ENCODE measurements around the gene MAN2A1. TPM values are rescaled to one million over a fixed set of nuclear protein-coding genes. Genes with fewer than 3 reads are reported as not detected.

MAN2A1 gene
- polyA plus RNA-seq, 3 donors = 17.0 to 23.0 (median 20.1) TPM

DNA sequence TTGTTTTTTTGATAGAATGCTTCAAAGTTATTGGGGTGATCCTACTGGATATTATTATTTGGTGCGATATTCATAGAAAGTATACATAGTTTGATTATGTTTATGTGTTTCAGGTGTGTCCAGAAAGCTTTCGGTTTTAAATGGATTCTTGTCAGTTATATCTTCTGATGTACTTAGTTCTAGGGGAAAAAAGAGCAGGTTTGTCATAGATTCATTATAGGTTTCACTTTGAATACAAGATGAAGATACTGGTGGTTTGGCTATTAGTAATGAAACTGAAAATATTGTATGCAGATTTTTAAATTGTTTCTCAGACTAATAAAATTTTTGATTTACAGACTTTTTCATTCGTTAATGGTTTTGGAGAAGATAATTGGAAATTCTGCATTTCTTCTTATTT, 98.9 kb downstream of the MAN2A1 start:
- no peak for DNase-seq
- WGBS (ENCODE audit: insufficient coverage) = 100% methylated on average over 2 of the region's 3 CpGs
- Histone ChIP-seq H3K27ac (ENCODE audit: low read depth in 1 of 2, low read length in 2 of 2) (no peak overlapping the region), H3K4me2 (replicated peaks; ENCODE audit: extremely low read depth, low read length, poor library complexity, severe bottlenecking) (no peak overlapping the region), H3K9ac (ENCODE audit: insufficient read depth, low read length, poor library complexity, severe bottlenecking) (no peak overlapping the region), H4K20me1 (ENCODE audit: insufficient read depth, low read length) (no peaks in the 10 kb centered on the region), H3K4me1 (ENCODE audit: control insufficient read depth in 1 of 2, insufficient read depth in 2 of 2, low read length in 2 of 2) (no peaks in the 10 kb centered on the region), H3K9me3 (replicated peaks in 1 of 2; ENCODE audit: control insufficient read depth in 1 of 2, insufficient read depth in 1 of 2, low read length in 2 of 2) (no peaks in the 10 kb centered on the region), H3K4me3 (replicated peaks in 1 of 3; ENCODE audit: low read depth in 2 of 3, low read length in 3 of 3) (no peak overlapping the region), H3K79me2 (ENCODE audit: insufficient read depth, low read length) (no peaks in the 10 kb centered on the region), H2AFZ (ENCODE audit: insufficient read depth, low read depth, low read length, poor library complexity, severe bottlenecking) (no peak overlapping the region), H3K36me3 (replicated peaks in 1 of 2; ENCODE audit: control insufficient read depth in 1 of 2, insufficient read depth in 2 of 2, low read length in 2 of 2) (peaks cover 49 to 97% of the 10 kb centered on the region in 2 donors), H3K27me3 (ENCODE audit: control insufficient read depth in 2 of 2, insufficient read depth in 2 of 2, low read length in 2 of 2) (no peaks in the 10 kb centered on the region)
- Mint-ChIP-seq H3K27ac (no peak overlapping the region), H3K9me3 (peaks cover 0 to 5% (median 0%) of the 10 kb centered on the region in 7 donors), H3K4me1 (no peaks in the 10 kb centered on the region), H3K27me3 (ENCODE audit: low read depth in 3 of 3) (no peaks in the 10 kb centered on the region), H3K4me3 (no peak overlapping the region), H3K36me3 (peaks cover 57 to 58% of the 10 kb centered on the region in 2 donors)
- intact Hi-C loops (cut with micrococcal nuclease) = no loop called here
- TF ChIP-seq, protein P1, sequence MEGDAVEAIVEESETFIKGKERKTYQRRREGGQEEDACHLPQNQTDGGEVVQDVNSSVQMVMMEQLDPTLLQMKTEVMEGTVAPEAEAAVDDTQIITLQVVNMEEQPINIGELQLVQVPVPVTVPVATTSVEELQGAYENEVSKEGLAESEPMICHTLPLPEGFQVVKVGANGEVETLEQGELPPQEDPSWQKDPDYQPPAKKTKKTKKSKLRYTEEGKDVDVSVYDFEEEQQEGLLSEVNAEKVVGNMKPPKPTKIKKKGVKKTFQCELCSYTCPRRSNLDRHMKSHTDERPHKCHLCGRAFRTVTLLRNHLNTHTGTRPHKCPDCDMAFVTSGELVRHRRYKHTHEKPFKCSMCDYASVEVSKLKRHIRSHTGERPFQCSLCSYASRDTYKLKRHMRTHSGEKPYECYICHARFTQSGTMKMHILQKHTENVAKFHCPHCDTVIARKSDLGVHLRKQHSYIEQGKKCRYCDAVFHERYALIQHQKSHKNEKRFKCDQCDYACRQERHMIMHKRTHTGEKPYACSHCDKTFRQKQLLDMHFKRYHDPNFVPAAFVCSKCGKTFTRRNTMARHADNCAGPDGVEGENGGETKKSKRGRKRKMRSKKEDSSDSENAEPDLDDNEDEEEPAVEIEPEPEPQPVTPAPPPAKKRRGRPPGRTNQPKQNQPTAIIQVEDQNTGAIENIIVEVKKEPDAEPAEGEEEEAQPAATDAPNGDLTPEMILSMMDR (IDR thresholded peaks at IDR 0.05) = no peak

DNA sequence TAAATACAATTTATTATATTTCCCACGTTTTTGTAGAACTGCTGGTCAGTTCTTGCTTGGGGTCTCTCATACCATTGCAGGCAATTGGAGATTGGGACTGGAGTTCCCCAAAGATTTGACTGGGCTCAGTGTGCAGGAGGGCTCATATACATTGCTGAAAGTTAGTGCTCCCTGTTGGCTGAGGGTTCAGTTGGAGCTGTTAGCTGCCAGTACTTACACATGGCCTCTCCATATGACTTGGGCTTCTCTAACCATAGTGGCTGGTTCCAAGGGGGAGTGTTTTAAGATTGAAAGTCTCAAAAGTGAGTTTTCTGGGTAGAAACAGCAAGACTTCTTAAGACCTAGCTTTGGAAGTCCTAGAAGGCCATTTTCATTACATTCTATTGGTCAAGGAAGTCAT, 102.9 kb downstream of the MAN2A1 start:
- TF ChIP-seq, protein P1 (IDR thresholded peaks at IDR 0.05) = no peak
- no CpG with 5 or more reads among the region's 1 CpG for WGBS (ENCODE audit: insufficient coverage)
- no peak overlapping the region for H3K27ac Mint-ChIP-seq
- no peaks in the 10 kb centered on the region for H3K27me3 Mint-ChIP-seq (ENCODE audit: low read depth in 3 of 3)
- no peak overlapping the region for H3K4me3 Mint-ChIP-seq
- Histone ChIP-seq H2AFZ (ENCODE audit: insufficient read depth, low read depth, low read length, poor library complexity, severe bottlenecking) (no peak overlapping the region), H3K36me3 (replicated peaks in 1 of 2; ENCODE audit: control insufficient read depth in 1 of 2, insufficient read depth in 2 of 2, low read length in 2 of 2) (peaks cover 55 to 96% of the 10 kb centered on the region in 2 donors), H3K4me1 (ENCODE audit: control insufficient read depth in 1 of 2, insufficient read depth in 2 of 2, low read length in 2 of 2) (no peaks in the 10 kb centered on the region), H3K9ac (ENCODE audit: insufficient read depth, low read length, poor library complexity, severe bottlenecking) (no peak overlapping the region), H3K4me2 (replicated peaks; ENCODE audit: extremely low read depth, low read length, poor library complexity, severe bottlenecking) (no peak overlapping the region), H3K27ac (ENCODE audit: low read depth in 1 of 2, low read length in 2 of 2) (no peak overlapping the region), H3K9me3 (replicated peaks in 1 of 2; ENCODE audit: control insufficient read depth in 1 of 2, insufficient read depth in 1 of 2, low read length in 2 of 2) (no peaks in the 10 kb centered on the region), H3K79me2 (ENCODE audit: insufficient read depth, low read length) (no peaks in the 10 kb centered on the region), H4K20me1 (ENCODE audit: insufficient read depth, low read length) (no peaks in the 10 kb centered on the region), H3K27me3 (ENCODE audit: control insufficient read depth in 2 of 2, insufficient read depth in 2 of 2, low read length in 2 of 2) (no peaks in the 10 kb centered on the region), H3K4me3 (replicated peaks in 1 of 3; ENCODE audit: low read depth in 2 of 3, low read length in 3 of 3) (no peak overlapping the region)
- intact Hi-C loops (cut with micrococcal nuclease) = no loop called here
- peaks cover 0 to 7% (median 0%) of the 10 kb centered on the region in 7 donors for H3K9me3 Mint-ChIP-seq
- no peak for DNase-seq
- H3K36me3 Mint-ChIP-seq = peaks cover 55 to 65% of the 10 kb centered on the region in 2 donors
- H3K4me1 Mint-ChIP-seq = no peaks in the 10 kb centered on the region
